WTC11 (cell line): Measurements from ENCODE around the gene EMILIN1. TPM values are rescaled to one million over a fixed set of nuclear protein-coding genes. Genes with fewer than 3 reads are reported as not detected.

Source experiments
- ATAC-seq: fragments of 200-7000 bp; cut with Tn5 transposase; 2 replicates; pipeline ENCODE4 v1.10.0; 2021; ENCODE audit warnings: mild to moderate bottlenecking, moderate library complexity
- CTCF ChIA-PET: fragments of 300-600 bp; sonication (Branson Sonifier 250); formaldehyde crosslinking; loops from one replicate; lab custom pipeline; 2021; ENCODE audit warnings: antibody characterized with exemption; lab: Charles Lee
- POLR2A ChIA-PET: fragments of 350-600 bp; sonication (Branson Sonifier 250); formaldehyde crosslinking; loops from one replicate; lab custom pipeline; 2021; ENCODE audit warnings: antibody characterized with exemption; lab: Charles Lee
- DNase-seq: peaks from one replicate; pipeline ENCODE4 v3.0.0; 2021; ENCODE audit warnings: low spot score
- H3K27ac Mint-ChIP-seq: 2 replicates; pipeline ENCODE4 v1.8.0; 2021; ENCODE audit warnings: mixed read lengths
- H3K27me3 Mint-ChIP-seq: 2 replicates; pipeline ENCODE4 v1.8.0; 2021; ENCODE audit warnings: low read depth, mild to moderate bottlenecking, moderate library complexity, mixed read lengths
- H3K36me3 Mint-ChIP-seq: 2 replicates; pipeline ENCODE4 v1.8.0; 2021; ENCODE audit warnings: mixed read lengths
- H3K4me1 Mint-ChIP-seq: 2 replicates; pipeline ENCODE4 v1.8.0; 2022; ENCODE audit warnings: mixed read lengths
- H3K4me3 Mint-ChIP-seq: 2 replicates; pipeline ENCODE4 v1.8.0; 2021; ENCODE audit warnings: mild to moderate bottlenecking, moderate library complexity, mixed read lengths
- H3K9me3 Mint-ChIP-seq: 2 replicates; pipeline ENCODE4 v1.8.0; 2021; ENCODE audit warnings: mixed read lengths
- AFF4 ChIP-seq: sonication (generic); formaldehyde crosslinking; IDR thresholded peaks from 2 replicates; pipeline ENCODE4 v1.8.1; 2023; ENCODE audit warnings: mild to moderate bottlenecking, missing genetic modification reagents, borderline replicate concordance
- AR ChIP-seq: fragments of 250-450 bp; sonication (Bioruptor Pico); IDR thresholded peaks from 2 replicates; pipeline ENCODE4 v1.9.0; 2021; ENCODE audit warnings: mild to moderate bottlenecking
- CBFB ChIP-seq: sonication (generic); formaldehyde crosslinking; IDR thresholded peaks from 2 replicates; pipeline ENCODE4 v1.8.1; 2022; ENCODE audit warnings: mild to moderate bottlenecking, low read depth, missing genetic modification reagents
- CREB1 ChIP-seq: sonication (generic); formaldehyde crosslinking; IDR thresholded peaks from 2 replicates; pipeline ENCODE4 v1.8.0; 2023; ENCODE audit warnings: mild to moderate bottlenecking, missing genetic modification reagents
- CTCF ChIP-seq: fragments of 200-600 bp; IDR thresholded peaks from 2 replicates; pipeline ENCODE4 v1.8.0; 2022; ENCODE audit warnings: antibody characterized with exemption
- FOXP4 ChIP-seq: sonication (generic); formaldehyde crosslinking; IDR thresholded peaks from 2 replicates; pipeline ENCODE4 v1.8.0; 2022; ENCODE audit warnings: mild to moderate bottlenecking, missing genetic modification reagents
- GRHL2 ChIP-seq: fragments of 250-450 bp; sonication (Bioruptor Pico); IDR thresholded peaks from 2 replicates; pipeline ENCODE4 v1.8.0; 2022; ENCODE audit warnings: mild to moderate bottlenecking, moderate library complexity; ENCODE audit not compliant: insufficient replicate concordance, severe bottlenecking
- HMGA2 ChIP-seq: fragments of 250-450 bp; sonication (Bioruptor Pico); IDR thresholded peaks from 2 replicates; pipeline ENCODE4 v1.4.0; 2021; ENCODE audit warnings: mild to moderate bottlenecking, moderate library complexity
- KAT7 ChIP-seq: sonication (generic); formaldehyde crosslinking; IDR thresholded peaks from 2 replicates; pipeline ENCODE4 v1.8.1; 2023; ENCODE audit warnings: missing genetic modification reagents, mild to moderate bottlenecking, borderline replicate concordance
- NR2C2 ChIP-seq: sonication (generic); formaldehyde crosslinking; IDR thresholded peaks from 2 replicates; pipeline ENCODE4 v1.8.0; 2022; ENCODE audit warnings: mild to moderate bottlenecking, missing genetic modification reagents
- PRRX2 ChIP-seq: fragments of 250-450 bp; sonication (Bioruptor Pico); IDR thresholded peaks from 2 replicates; pipeline ENCODE4 v1.8.0; 2021; ENCODE audit warnings: mild to moderate bottlenecking
- SOX15 ChIP-seq: fragments of 250-450 bp; sonication (Bioruptor Pico); IDR thresholded peaks from 2 replicates; pipeline ENCODE4 v1.9.0; 2021; ENCODE audit warnings: mild to moderate bottlenecking
- TEAD1 ChIP-seq: sonication (generic); formaldehyde crosslinking; IDR thresholded peaks from 2 replicates; pipeline ENCODE4 v1.8.0; 2022; ENCODE audit warnings: mild to moderate bottlenecking, missing genetic modification reagents
- ZMAT4 ChIP-seq: fragments of 250-450 bp; sonication (Bioruptor Pico); IDR thresholded peaks from 2 replicates; pipeline ENCODE4 v1.9.0; 2021; ENCODE audit warnings: mild to moderate bottlenecking
- ZNF263 ChIP-seq: sonication (generic); formaldehyde crosslinking; IDR thresholded peaks from 2 replicates; pipeline ENCODE4 v1.8.1; 2022; ENCODE audit warnings: low read depth, mild to moderate bottlenecking, moderate library complexity, missing genetic modification reagents
- ZNF317 ChIP-seq: sonication (generic); formaldehyde crosslinking; IDR thresholded peaks from 2 replicates; pipeline ENCODE4 v1.8.1; 2023; ENCODE audit warnings: low read depth, mild to moderate bottlenecking, moderate library complexity, missing genetic modification reagents, borderline replicate concordance
- ZNF423 ChIP-seq: fragments of 250-450 bp; sonication (Bioruptor Pico); IDR thresholded peaks from 2 replicates; pipeline ENCODE4 v2.1.2; 2022; ENCODE audit warnings: mild to moderate bottlenecking, moderate library complexity
- ZNF425 ChIP-seq: fragments of 250-450 bp; sonication (Bioruptor Pico); conservative IDR thresholded peaks from 2 replicates; pipeline ENCODE4 v1.9.0; 2021; ENCODE audit warnings: mild to moderate bottlenecking
- ZNF671 ChIP-seq: fragments of 250-450 bp; sonication (Bioruptor Pico); IDR thresholded peaks from 2 replicates; pipeline ENCODE4 v1.8.0; 2021; ENCODE audit warnings: mild to moderate bottlenecking
- total RNA-seq: library from RNA; stranded (reverse); gene quantifications from 3 replicates; pipeline ENCODE4 v1.2.3, GENCODE V29; 2021

Gene EMILIN1
- total RNA-seq, 1 experiment from 2014 or later: 3.5 TPM

DNA sequence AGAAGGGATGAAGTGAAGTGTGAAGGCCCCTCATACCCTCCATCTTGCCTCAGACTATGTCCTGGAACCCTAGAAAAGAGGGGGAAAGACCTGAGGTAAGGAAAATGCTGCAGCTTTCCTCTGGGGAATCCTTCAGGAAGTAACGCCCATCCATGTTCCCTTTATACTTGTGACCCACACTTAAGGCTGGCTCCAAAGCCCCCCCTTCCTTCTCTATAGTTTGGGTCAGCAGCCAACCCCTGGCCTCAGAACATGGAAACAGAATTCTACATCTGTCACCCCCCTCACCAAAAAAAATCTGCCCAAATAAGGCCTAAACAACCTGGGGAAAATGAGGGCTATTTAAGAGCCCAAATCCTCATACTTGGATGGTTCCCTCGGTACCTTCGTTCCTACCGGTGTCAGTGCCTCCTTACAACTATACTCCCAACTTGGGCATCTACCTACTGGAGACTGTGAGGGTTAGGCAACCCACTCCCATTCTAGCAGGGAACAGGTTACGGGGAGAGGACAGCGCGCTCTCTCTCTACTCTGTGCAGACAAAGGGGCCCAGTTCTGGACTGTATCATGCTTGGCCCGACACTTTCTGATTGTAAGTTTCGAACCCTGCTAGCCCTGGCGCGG is 7.7 kb upstream of the EMILIN1 start:
- Mint-ChIP-seq H3K9me3 (no peaks in the 10 kb centered on the region), H3K4me1 (peaks cover 11% of the 10 kb centered on the region), H3K27me3 (no peaks in the 10 kb centered on the region; the same call in 1 of the 2 replicates), H3K36me3 (peaks cover 32% of the 10 kb centered on the region), H3K4me3 (peak overlapping the region; percentile 98), H3K27ac (peak overlapping the region; percentile 90)
- TF ChIP-seq ZNF425 (CRISPR knock-in tag) (no peak), NR2C2 (CRISPR knock-in tag) (no peak), ZMAT4 (CRISPR knock-in tag) (no peak), PRRX2 (no peak), CBFB (CRISPR knock-in tag) (no peak), CTCF (no peak), ZNF317 (CRISPR knock-in tag) (no peak; the same call in 1 of the 2 replicates)
- ATAC-seq (no peak), DNase-seq (no peak)
- CTCF ChIA-PET: interaction anchor here (0.9 to 4.5 kb wide), 14 partner anchors 10 to 225 kb away, joined by 3 to 50 read pairs (median 7); partner anchors contain the start of genes AGBL5, KHK and PREB
- POLR2A ChIA-PET: interaction anchor here (0.6 to 3.2 kb wide), 13 partner anchors 8 to 165 kb away, joined by 3 to 27 read pairs (median 4); partner anchors contain the start of genes AGBL5, KHK, SLC5A6 and TMEM214

GRCh38 chr2:27071277-27071989 is 7.0 kb upstream of the EMILIN1 start, which contains the start of gene OST4:
OST4 (minus strand) TSS chr2:27071654.
- H3K36me3 Mint-ChIP-seq: peaks cover 29% of the 10 kb centered on the region
- ATAC-seq (peak; percentile 89), DNase-seq (peak; percentile 90)
- POLR2A ChIA-PET: interaction anchor here (0.6 to 3.2 kb wide), 13 partner anchors 9 to 165 kb away, joined by 3 to 27 read pairs (median 4); partner anchors contain the start of genes AGBL5, KHK, SLC5A6 and TMEM214
- CTCF ChIA-PET: interaction anchor here (0.9 to 4.5 kb wide), 14 partner anchors 10 to 225 kb away, joined by 3 to 50 read pairs (median 7); partner anchors contain the start of genes AGBL5, KHK and PREB
- peaks cover 11% of the 10 kb centered on the region for H3K4me1 Mint-ChIP-seq
- H3K27me3 Mint-ChIP-seq: peaks cover 3% of the 10 kb centered on the region
- H3K27ac Mint-ChIP-seq: peak within 1 kb of the TSS; percentile 90
- peak within 1 kb of the TSS; percentile 98 for H3K4me3 Mint-ChIP-seq
- H3K9me3 Mint-ChIP-seq: no peaks in the 10 kb centered on the region
- TF ChIP-seq FOXP4 (peak; percentile 66; the same call in 1 of the 2 replicates), KAT7 (CRISPR knock-in tag) (no peak), CREB1 (CRISPR knock-in tag) (no peak), AFF4 (CRISPR knock-in tag) (no peak), ZNF263 (no peak), AR (no peak), ZNF423 (CRISPR knock-in tag) (no peak), TEAD1 (no peak), SOX15 (CRISPR knock-in tag) (no peak), ZNF671 (CRISPR knock-in tag) (no peak), HMGA2 (CRISPR knock-in tag) (no peak), GRHL2 (no peak)
